SK-N-SH (cell line): ENCODE measurements around the gene APRT. TPM values are rescaled to one million over a fixed set of nuclear protein-coding genes. Genes with fewer than 3 reads are reported as not detected.

ENCODE experiments used
- CTCF ChIA-PET: fragments of 300-600, 350-600 bp; formaldehyde crosslinking; extraction: SDS; loops from one replicate; lab custom pipeline; 2021; lab: Yijun Ruan, JAX
- POLR2A ChIA-PET: fragments of 350-600 bp; sonication (Branson Sonifier 250); formaldehyde crosslinking; extraction: SDS; loops from one replicate; lab custom pipeline; 2020; ENCODE audit warnings: antibody characterized with exemption, inconsistent platforms; lab: Yijun Ruan, JAX
- DNase-seq: peaks from one replicate; pipeline ENCODE4 v3.0.0; 2012
- H2AFZ ChIP-seq: fragments of 200-600 bp; sonication (generic); 2 replicates; pipeline ENCODE4 v1.8.1; 2016; ENCODE audit warnings: antibody characterized with exemption, mild to moderate bottlenecking, low read depth
- H3F3A ChIP-seq: fragments of 200-600 bp; sonication (generic); replicated peaks from 2 replicates; pipeline ENCODE3; 2016; ENCODE audit warnings: antibody characterized with exemption, mild to moderate bottlenecking; ENCODE audit not compliant: insufficient read depth
- H3K27ac ChIP-seq, 2 experiments: fragments of 200-500 bp in 1 of 2; fragments of 200-600 bp in 1 of 2; sonication (Bioruptor generic) in 1 of 2; sonication (generic), shearing (Covaris generic) in 1 of 2; 2 replicates each; pipeline versions ENCODE4 v1.5.1 to v1.6.1; 2014 to 2016; ENCODE audit warnings: low read depth in 2 of 2, inconsistent platforms in 1 of 2, low read length in 1 of 2, mild to moderate bottlenecking in 1 of 2, mixed read lengths in 1 of 2
- H3K27me3 ChIP-seq: fragments of 200-600 bp; sonication (generic), shearing (Covaris generic); 2 replicates; pipeline ENCODE4 v1.6.1; 2016; ENCODE audit warnings: mixed run types; ENCODE audit not compliant: insufficient read depth
- H3K36me3 ChIP-seq, 2 experiments: fragments of 200-500 bp in 1 of 2; fragments of 200-600 bp in 1 of 2; sonication (Bioruptor generic) in 1 of 2; sonication (generic) in 1 of 2; replicated peaks in 1 of 2; 2 replicates each; pipeline versions ENCODE3 to v1.5.1; 2014 to 2016; ENCODE audit warnings: low read length in 1 of 2, mild to moderate bottlenecking in 1 of 2; ENCODE audit not compliant: insufficient read depth in 2 of 2, control insufficient read depth in 1 of 2
- H3K4me1 ChIP-seq, 2 experiments: fragments of 200-500 bp in 1 of 2; fragments of 200-600 bp in 1 of 2; sonication (Bioruptor generic) in 1 of 2; sonication (generic), shearing (Covaris generic) in 1 of 2; 2 replicates each; pipeline versions ENCODE4 v1.5.1 to v1.6.1; 2014 to 2016; ENCODE audit warnings: low read depth in 1 of 2, low read length in 1 of 2, mixed run types in 1 of 2; ENCODE audit not compliant: insufficient read depth in 2 of 2, control insufficient read depth in 1 of 2
- H3K4me2 ChIP-seq: fragments of 200-600 bp; sonication (generic), shearing (Covaris generic); 2 replicates; pipeline ENCODE4 v1.6.1; 2017; ENCODE audit warnings: mixed run types
- H3K4me3 ChIP-seq, 2 experiments: fragments of 200-500 bp in 1 of 2; fragments of 200-600 bp in 1 of 2; sonication (Bioruptor generic) in 1 of 2; sonication (generic), shearing (Covaris generic) in 1 of 2; 2 replicates each; pipeline versions ENCODE4 v1.5.1 to v1.8.1; 2014 to 2016; ENCODE audit warnings: low read depth in 2 of 2, inconsistent platforms in 1 of 2, low read length in 1 of 2, mild to moderate bottlenecking in 1 of 2, mixed read lengths in 1 of 2, moderate library complexity in 1 of 2
- H3K79me2 ChIP-seq: fragments of 200-600 bp; sonication (generic); 2 replicates; pipeline ENCODE4 v1.8.1; 2017; ENCODE audit warnings: mild to moderate bottlenecking; ENCODE audit not compliant: insufficient read depth
- H3K9ac ChIP-seq: fragments of 200-600 bp; sonication (generic); 2 replicates; pipeline ENCODE4 v1.6.1; 2017; ENCODE audit warnings: mixed run types
- H3K9me2 ChIP-seq: fragments of 200-600 bp; sonication (generic); 2 replicates; pipeline ENCODE4 v1.6.1; 2017; ENCODE audit warnings: mixed run types
- H3K9me3 ChIP-seq: fragments of 200-600 bp; sonication (generic); 2 replicates; pipeline ENCODE4 v1.6.1; 2017; ENCODE audit warnings: mixed run types, mild to moderate bottlenecking, moderate library complexity
- H4K20me1 ChIP-seq: fragments of 200-600 bp; sonication (generic); 2 replicates; pipeline ENCODE4 v1.6.1; 2017; ENCODE audit warnings: mild to moderate bottlenecking, mixed run types; ENCODE audit not compliant: insufficient read depth
- EP300 ChIP-seq, 2 experiments: IDR thresholded peaks; 2 replicates each; pipeline versions ENCODE4 v1.4.0 to v1.6.1; 2012; ENCODE audit warnings: borderline replicate concordance in 1 of 2, low read depth in 1 of 2, low read length in 1 of 2
- EZH2phosphoT487 ChIP-seq: fragments of 200-600 bp; sonication (generic); IDR thresholded peaks from 2 replicates; pipeline ENCODE4 v1.6.1; 2017; ENCODE audit warnings: low read depth, mixed run types, mild to moderate bottlenecking, antibody characterized with exemption, moderate library complexity, borderline replicate concordance
- FOSL2 ChIP-seq: IDR thresholded peaks from 2 replicates; pipeline ENCODE4 v1.4.0; 2012; ENCODE audit warnings: low read depth, mild to moderate bottlenecking, moderate library complexity, borderline replicate concordance
- FOXM1 ChIP-seq: IDR thresholded peaks from 2 replicates; pipeline ENCODE4 v1.4.0; 2012; ENCODE audit warnings: low read depth, mild to moderate bottlenecking
- GABPA ChIP-seq: IDR thresholded peaks from 2 replicates; pipeline ENCODE4 v1.4.0; 2012; ENCODE audit warnings: low read depth, mild to moderate bottlenecking
- GATA2 ChIP-seq: sonication (generic); formaldehyde crosslinking; IDR thresholded peaks from 2 replicates; pipeline ENCODE4 v1.5.0; 2020; ENCODE audit warnings: mild to moderate bottlenecking, missing genetic modification reagents
- JUND ChIP-seq: IDR thresholded peaks from 2 replicates; pipeline ENCODE4 v1.4.0; 2012
- MEF2A ChIP-seq: IDR thresholded peaks from 2 replicates; pipeline ENCODE4 v1.4.0; 2012; ENCODE audit warnings: low read depth, borderline replicate concordance
- MXI1 ChIP-seq: IDR thresholded peaks from 2 replicates; pipeline ENCODE4 v1.6.1; 2012; ENCODE audit warnings: mild to moderate bottlenecking, low read depth, low read length, improper control_type of control experiment
- NRF1 ChIP-seq: IDR thresholded peaks from 2 replicates; pipeline ENCODE4 v1.6.1; 2012; ENCODE audit warnings: low read depth, mild to moderate bottlenecking, low read length
- PBX3 ChIP-seq: IDR thresholded peaks from 2 replicates; pipeline ENCODE4; 2012
- RFX5 ChIP-seq: IDR thresholded peaks from 2 replicates; pipeline ENCODE4 v1.6.1; 2012; ENCODE audit warnings: mild to moderate bottlenecking, improper control_type of control experiment, low read length
- SMC3 ChIP-seq: IDR thresholded peaks from 2 replicates; pipeline ENCODE4 v1.6.1; 2012; ENCODE audit warnings: low read depth, low read length, improper control_type of control experiment
- TAF1 ChIP-seq: IDR thresholded peaks from 2 replicates; pipeline ENCODE4 v1.6.1; 2012; ENCODE audit warnings: low read depth, mild to moderate bottlenecking, low read length, moderate library complexity, borderline replicate concordance
- TCF12 ChIP-seq: IDR thresholded peaks from 2 replicates; pipeline ENCODE4 v1.4.0; 2012
- TEAD4 ChIP-seq: IDR thresholded peaks from 2 replicates; pipeline ENCODE4 v1.4.0; 2012; ENCODE audit warnings: mild to moderate bottlenecking, borderline replicate concordance; ENCODE audit not compliant: insufficient read depth
- USF1 ChIP-seq: IDR thresholded peaks from 2 replicates; pipeline ENCODE4 v1.4.0; 2012; ENCODE audit warnings: low read depth, borderline replicate concordance
- USF2 ChIP-seq: fragments of 150-350 bp; IDR thresholded peaks from 2 replicates; pipeline ENCODE4 v1.6.1; 2017; ENCODE audit warnings: antibody characterized with exemption, low read length, low read depth, borderline replicate concordance
- ZBTB33 ChIP-seq: IDR thresholded peaks from 2 replicates; pipeline ENCODE4 v1.4.0; 2012; ENCODE audit warnings: low read depth, borderline replicate concordance
- WGBS: methylation state at CpG from one replicate; pipeline ENCODE4 v1.1.6; 2017; ENCODE audit warnings: low lambda C conversion rate; 5-methylcytosine and 5-hydroxymethylcytosine counted together
- polyA plus RNA-seq, 3 experiments: library from polyadenylated mRNA; depleted of rRNA; stranded (reverse); fragments of >200 nt; gene quantifications; 2 replicates each; pipeline ENCODE4 v1.2.3, GENCODE V29; 2012

Gene APRT
- polyA plus RNA-seq, 1 of the 3 experiments (the other 2 are of a cell fraction): 192 TPM

GRCh38 chr16:88763502-88764053 lies 48.1 kb downstream of the APRT start:
- peaks cover 0 to 3% of the 10 kb centered on the region in 2 experiments for H3K36me3 ChIP-seq
- ChIA-PET CTCF (interaction anchor here (0.6 to 30.9 kb wide), 4 partner anchors 7 to 318 kb away, joined by 3 to 540 read pairs (median 48); no protein-coding TSS in a partner anchor), POLR2A (no interaction called here)
- no peaks in the 10 kb centered on the region for H3F3A ChIP-seq
- H3K9me2 ChIP-seq: no peaks in the 10 kb centered on the region
- H3K9me3 ChIP-seq: no peaks in the 10 kb centered on the region
- H3K79me2 ChIP-seq: peaks cover 98% of the 10 kb centered on the region
- 69% methylated on average over 13 of the region's 14 CpGs for WGBS
- TF ChIP-seq FOSL2: no peak
- TF ChIP-seq TAF1: no peak
- no peak for TF ChIP-seq PBX3
- no peak for TF ChIP-seq JUND
- TF ChIP-seq NRF1: no peak
- TF ChIP-seq ZBTB33: no peak
- TF ChIP-seq USF1: no peak
- H2AFZ ChIP-seq: no peak overlapping the region
- peaks cover 17 to 19% of the 10 kb centered on the region in 2 experiments; a peak in 3 of 4 replicates for H3K4me1 ChIP-seq
- no peaks in the 10 kb centered on the region for H3K27me3 ChIP-seq
- H3K4me3 ChIP-seq: no peak overlapping the region
- no peak for DNase-seq
- H3K27ac ChIP-seq: no peak overlapping the region
- peaks cover 97% of the 10 kb centered on the region for H4K20me1 ChIP-seq
- no peak overlapping the region for H3K4me2 ChIP-seq
- no peak overlapping the region for H3K9ac ChIP-seq

GRCh38 chr16:88762941-88763340 lies 48.8 kb downstream of the APRT start:
- CTCF ChIA-PET: interaction anchor here (1.5 to 30.9 kb wide), 3 partner anchors 7 to 23 kb away, joined by 4 to 540 read pairs (median 93); no protein-coding TSS in a partner anchor
- Histone ChIP-seq H3K9ac (no peak overlapping the region), H3K27me3 (no peaks in the 10 kb centered on the region), H3F3A (no peaks in the 10 kb centered on the region), H4K20me1 (peaks cover 97% of the 10 kb centered on the region), H3K79me2 (peaks cover 98% of the 10 kb centered on the region), H3K9me2 (no peaks in the 10 kb centered on the region), H3K4me3 (no peak overlapping the region), H2AFZ (no peak overlapping the region), H3K9me3 (no peaks in the 10 kb centered on the region), H3K36me3 (peaks cover 0 to 3% of the 10 kb centered on the region in 2 experiments), H3K4me1 (peaks cover 11 to 14% of the 10 kb centered on the region in 2 experiments; a peak in 3 of 4 replicates), H3K27ac (no peak overlapping the region), H3K4me2 (no peak overlapping the region)
- DNase-seq: no peak
- WGBS: 92% methylated on average over 5 of the region's 10 CpGs
- POLR2A ChIA-PET: no interaction called here
- no peak for TF ChIP-seq USF2
- TF ChIP-seq EZH2phosphoT487: no peak
- TF ChIP-seq MXI1: no peak
- TF ChIP-seq EP300 (IDR thresholded peaks at IDR 0.05; ENCODE audit: borderline replicate concordance in 1 of 2, low read depth in 1 of 2, low read length in 1 of 2): no peak
- TF ChIP-seq FOSL2: no peak
- no peak for TF ChIP-seq SMC3
- TF ChIP-seq GABPA: no peak
- TF ChIP-seq FOXM1: no peak
- TF ChIP-seq RFX5: no peak
- no peak for TF ChIP-seq TCF12
- no peak for TF ChIP-seq ZBTB33
- no peak for TF ChIP-seq TEAD4
- no peak for TF ChIP-seq GATA2 (CRISPR knock-in tag)
- no peak for TF ChIP-seq MEF2A
